Measurements from ENCODE around the gene PPP1R12A.

DNA sequence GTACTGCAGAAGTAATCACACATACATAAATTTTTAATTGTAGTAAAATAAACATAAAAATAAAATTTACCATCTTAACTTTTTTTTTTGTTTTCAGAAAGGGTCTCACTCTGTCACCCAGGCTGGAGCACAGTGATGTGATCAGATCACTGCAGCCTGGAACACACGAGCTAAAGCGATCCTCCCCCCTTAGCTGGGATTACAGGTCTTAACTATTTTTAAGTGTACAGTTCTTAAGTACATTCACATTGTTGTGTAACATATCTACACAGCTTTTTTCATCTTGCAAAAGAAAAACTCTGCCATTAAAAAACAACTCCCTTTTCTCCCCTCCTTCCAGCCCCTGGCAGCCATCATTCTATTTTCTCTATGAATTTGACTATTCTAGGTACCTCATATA is 92.3 kb downstream of the PPP1R12A start:
- TF ChIP-seq, protein P1, sequence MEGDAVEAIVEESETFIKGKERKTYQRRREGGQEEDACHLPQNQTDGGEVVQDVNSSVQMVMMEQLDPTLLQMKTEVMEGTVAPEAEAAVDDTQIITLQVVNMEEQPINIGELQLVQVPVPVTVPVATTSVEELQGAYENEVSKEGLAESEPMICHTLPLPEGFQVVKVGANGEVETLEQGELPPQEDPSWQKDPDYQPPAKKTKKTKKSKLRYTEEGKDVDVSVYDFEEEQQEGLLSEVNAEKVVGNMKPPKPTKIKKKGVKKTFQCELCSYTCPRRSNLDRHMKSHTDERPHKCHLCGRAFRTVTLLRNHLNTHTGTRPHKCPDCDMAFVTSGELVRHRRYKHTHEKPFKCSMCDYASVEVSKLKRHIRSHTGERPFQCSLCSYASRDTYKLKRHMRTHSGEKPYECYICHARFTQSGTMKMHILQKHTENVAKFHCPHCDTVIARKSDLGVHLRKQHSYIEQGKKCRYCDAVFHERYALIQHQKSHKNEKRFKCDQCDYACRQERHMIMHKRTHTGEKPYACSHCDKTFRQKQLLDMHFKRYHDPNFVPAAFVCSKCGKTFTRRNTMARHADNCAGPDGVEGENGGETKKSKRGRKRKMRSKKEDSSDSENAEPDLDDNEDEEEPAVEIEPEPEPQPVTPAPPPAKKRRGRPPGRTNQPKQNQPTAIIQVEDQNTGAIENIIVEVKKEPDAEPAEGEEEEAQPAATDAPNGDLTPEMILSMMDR (IDR thresholded peaks at IDR 0.05), result no peak
- TF ChIP-seq EP300 (IDR thresholded peaks at IDR 0.05) (no peak), POLR2A (IDR thresholded peaks at IDR 0.05) (no peak)
